Subcutaneous abdominal adipose tissue (tissue), 5 donors: ENCODE data around the gene VSTM4.

ENCODE experiments used
- H3K27ac ChIP-seq: one replicate; pipeline ENCODE4 v1.7.0; 2013; ENCODE audit warnings: low read depth, mild to moderate bottlenecking, inconsistent platforms, low read length, moderate library complexity
- H3K27me3 ChIP-seq, 5 donors: one replicate each; pipeline ENCODE4 v1.7.0; 2013; ENCODE audit warnings: low read length in 5 of 5, inconsistent platforms in 1 of 5; ENCODE audit not compliant: control insufficient read depth in 5 of 5, insufficient read depth in 4 of 5
- H3K36me3 ChIP-seq, 5 donors: one replicate each; pipeline ENCODE4 v1.7.0; 2013; ENCODE audit warnings: low read length in 5 of 5; ENCODE audit not compliant: control insufficient read depth in 5 of 5, insufficient read depth in 5 of 5
- H3K4me1 ChIP-seq, 5 donors: one replicate each; pipeline ENCODE4 v1.7.0; 2013; ENCODE audit warnings: low read length in 5 of 5, mild to moderate bottlenecking in 3 of 5, moderate library complexity in 1 of 5; ENCODE audit not compliant: control insufficient read depth in 5 of 5, insufficient read depth in 5 of 5
- H3K4me3 ChIP-seq, 5 donors: one replicate each; pipeline ENCODE4 v1.7.0; 2013; ENCODE audit warnings: low read length in 5 of 5, low read depth in 1 of 5
- H3K9ac ChIP-seq, 5 donors: one replicate each; pipeline ENCODE4 v1.7.0; 2013; ENCODE audit warnings: low read length in 5 of 5, mild to moderate bottlenecking in 4 of 5, moderate library complexity in 3 of 5
- H3K9me3 ChIP-seq, 5 donors: one replicate each; pipeline ENCODE4 v1.7.0; 2013; ENCODE audit warnings: low read length in 5 of 5; ENCODE audit not compliant: control insufficient read depth in 5 of 5
- donor health status: healthy.
- donor health status: healthy.
- donor health status: healthy.
- donor health status: healthy.
- donor health status: healthy.

VSTM4 gene

DNA sequence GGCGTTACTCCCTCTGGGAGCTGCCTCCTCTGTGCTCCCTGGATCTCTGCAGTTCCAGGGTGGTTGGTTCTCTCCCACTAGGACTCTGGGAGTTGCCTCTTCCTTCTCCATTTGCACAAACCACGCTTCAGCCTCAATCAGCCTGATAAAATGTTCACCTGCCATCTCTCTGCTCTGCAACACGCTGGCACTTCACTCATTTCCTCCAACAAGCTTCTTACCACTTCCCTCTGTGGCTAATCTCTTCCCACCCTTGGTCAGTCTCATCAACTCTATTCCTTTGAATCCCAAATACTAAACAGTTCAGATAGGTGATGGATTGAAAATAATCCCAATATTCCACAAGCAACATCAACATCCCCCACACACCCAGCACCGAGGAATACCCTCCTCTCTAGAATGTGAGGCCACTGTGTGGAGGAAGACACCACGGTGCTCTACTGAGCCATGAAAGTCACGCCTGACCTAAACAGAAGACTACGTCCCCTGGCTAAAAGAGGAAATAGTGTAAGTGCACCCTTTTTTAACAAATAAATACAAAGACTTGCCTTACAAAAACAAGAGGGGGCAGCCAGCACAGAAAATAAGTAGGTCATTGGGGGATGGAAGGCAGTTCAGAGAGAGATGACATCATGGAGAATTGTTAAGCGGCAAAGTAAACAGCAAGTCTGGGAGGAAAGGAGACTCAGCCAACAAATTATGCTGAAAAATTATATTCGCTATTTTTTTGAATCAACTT lies 20.4 kb upstream of the VSTM4 start:
- H3K4me1 ChIP-seq: peaks cover 9 to 33% (median 20%) of the 10 kb centered on the region in 5 donors
- H3K36me3 ChIP-seq: no peaks in the 10 kb centered on the region
- no peak overlapping the region for H3K9ac ChIP-seq
- no peak overlapping the region for H3K4me3 ChIP-seq
- H3K27me3 ChIP-seq: peaks cover 0 to 4% (median 0%) of the 10 kb centered on the region in 5 donors
- H3K27ac ChIP-seq: no peak overlapping the region
- no peaks in the 10 kb centered on the region for H3K9me3 ChIP-seq

DNA sequence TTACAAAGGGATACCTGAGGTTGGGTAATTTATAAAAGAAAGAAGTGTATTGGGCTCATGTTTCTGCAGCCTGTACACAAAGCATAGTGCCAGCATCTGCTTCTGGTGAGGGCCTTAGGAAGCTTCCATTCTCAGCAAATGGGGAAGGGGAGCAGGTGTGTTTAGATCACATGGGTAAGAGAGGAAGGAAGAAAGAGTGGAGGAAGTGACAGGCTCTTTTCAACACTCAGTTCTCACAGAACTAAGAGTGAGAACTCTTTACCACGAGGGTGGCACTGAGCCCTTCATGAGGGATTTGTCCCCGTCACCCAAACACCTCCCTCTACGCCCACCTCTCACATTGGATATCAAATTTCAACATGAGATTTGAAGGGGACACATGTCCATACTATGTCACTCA lies 19.0 kb upstream of the VSTM4 start:
- H3K9me3 ChIP-seq: no peaks in the 10 kb centered on the region
- H3K27me3 ChIP-seq: peaks cover 0 to 4% (median 0%) of the 10 kb centered on the region in 5 donors
- no peak overlapping the region for H3K4me3 ChIP-seq
- peaks cover 0 to 20% (median 11%) of the 10 kb centered on the region in 5 donors for H3K4me1 ChIP-seq
- no peak overlapping the region for H3K9ac ChIP-seq
- H3K27ac ChIP-seq: no peak overlapping the region
- no peaks in the 10 kb centered on the region for H3K36me3 ChIP-seq

DNA sequence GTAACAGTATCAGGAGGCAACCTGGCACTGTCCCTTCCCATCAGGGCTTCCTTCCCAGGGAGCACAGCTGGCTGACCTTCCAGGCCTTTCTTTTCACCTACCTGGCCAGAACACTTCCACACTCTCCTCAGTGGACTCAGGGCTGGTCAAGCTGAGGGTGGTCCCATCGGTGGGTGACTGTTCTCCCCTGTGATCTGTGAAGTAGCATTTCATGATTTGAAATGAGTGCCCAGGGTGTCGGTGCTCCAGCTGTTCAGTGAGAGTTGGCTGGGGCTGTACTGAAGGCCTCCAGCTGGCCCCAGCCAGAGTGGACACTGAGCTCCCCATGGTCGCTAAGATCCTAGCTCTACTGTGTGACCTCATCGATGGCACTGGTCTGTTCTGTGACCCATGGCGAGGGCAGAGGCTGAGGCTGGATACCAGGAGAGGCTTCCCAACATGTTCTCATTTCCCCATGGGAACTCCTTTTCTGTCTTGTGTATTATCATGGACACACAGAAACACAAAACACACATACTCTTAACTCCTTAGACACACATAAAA lies 18.5 kb upstream of the VSTM4 start, which contains the start of gene FAM170B:
FAM170B (minus strand) TSS at position 316 of the 543 bp plus-strand sequence; CDS start at position 213, 103 bp downstream.
- H3K4me3 ChIP-seq: no peak within 1 kb of the TSS
- H3K9me3 ChIP-seq: no peaks in the 10 kb centered on the region
- H3K9ac ChIP-seq: peak within 1 kb of the TSS in 1 of 5 donors; percentile 4
- H3K27me3 ChIP-seq: peaks cover 0 to 4% (median 0%) of the 10 kb centered on the region in 5 donors
- peaks cover 0 to 18% (median 11%) of the 10 kb centered on the region in 5 donors for H3K4me1 ChIP-seq
- H3K36me3 ChIP-seq: no peaks in the 10 kb centered on the region
- no peak within 1 kb of the TSS for H3K27ac ChIP-seq

DNA sequence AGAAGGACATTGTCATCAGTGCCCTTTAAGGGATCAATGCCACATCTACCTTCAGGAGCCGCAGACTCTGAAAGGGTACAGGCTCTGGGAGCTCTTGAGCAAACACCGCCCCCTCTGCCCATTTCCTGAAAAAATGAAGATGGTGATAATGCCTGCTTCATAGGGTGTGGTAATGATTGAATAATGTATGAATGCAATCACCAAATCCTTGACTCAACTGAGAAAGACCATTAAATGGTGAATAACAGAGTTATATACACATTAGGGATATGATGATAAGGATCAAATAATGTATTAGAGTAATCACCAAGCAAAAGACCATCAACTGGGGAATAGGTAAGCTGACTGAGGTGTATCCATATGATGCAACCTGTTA lies 17.0 kb upstream of the VSTM4 start:
- no peak overlapping the region for H3K27ac ChIP-seq
- no peaks in the 10 kb centered on the region for H3K36me3 ChIP-seq
- peaks cover 0 to 3% (median 0%) of the 10 kb centered on the region in 5 donors for H3K27me3 ChIP-seq
- no peak overlapping the region for H3K9ac ChIP-seq
- no peaks in the 10 kb centered on the region for H3K9me3 ChIP-seq
- peaks cover 0 to 18% (median 5%) of the 10 kb centered on the region in 5 donors for H3K4me1 ChIP-seq
- no peak overlapping the region for H3K4me3 ChIP-seq

DNA sequence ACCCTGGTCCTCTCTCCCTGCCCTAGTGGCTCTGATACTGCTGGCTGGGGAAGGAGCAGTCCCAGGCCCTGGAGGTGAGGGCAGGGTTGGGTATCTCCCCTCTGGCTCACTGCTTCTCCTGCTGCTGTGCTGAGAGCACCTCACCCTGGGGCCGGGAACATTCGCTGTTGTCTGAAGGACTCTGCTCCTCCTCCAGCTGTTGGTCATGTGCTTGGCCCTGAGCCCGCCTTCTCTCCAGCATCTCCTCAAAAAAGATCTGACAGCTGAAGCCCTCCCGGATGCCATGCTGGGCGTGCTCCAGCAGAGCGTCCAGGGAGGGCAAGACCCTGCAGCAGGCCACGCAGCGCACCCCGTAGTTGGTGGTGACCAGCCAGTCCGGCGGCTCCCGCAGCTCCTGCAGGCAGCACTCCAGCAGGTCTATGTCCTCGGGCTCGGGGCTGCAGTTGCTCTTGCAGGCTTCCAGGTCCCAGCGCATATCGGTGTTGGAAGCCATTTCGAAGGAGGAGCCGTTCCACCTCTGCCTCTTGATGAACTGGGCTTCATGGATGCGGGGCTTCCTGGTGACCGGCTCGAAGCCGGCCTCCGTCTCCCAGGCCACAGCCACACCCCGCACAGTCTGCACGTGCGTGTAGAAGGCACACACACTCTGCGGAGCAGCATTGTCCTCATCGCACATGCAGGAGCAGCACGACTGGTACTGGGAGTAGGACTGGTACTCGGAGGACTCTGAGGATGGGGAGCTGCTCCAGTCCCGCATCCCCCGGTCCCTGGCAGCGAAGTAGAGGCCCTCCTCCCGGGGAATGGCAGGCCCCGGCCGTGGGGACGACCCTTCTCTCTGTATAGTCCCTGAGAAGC lies 16.4 kb upstream of the VSTM4 start:
- peaks cover 0 to 3% (median 0%) of the 10 kb centered on the region in 5 donors for H3K27me3 ChIP-seq
- H3K36me3 ChIP-seq: no peaks in the 10 kb centered on the region
- no peaks in the 10 kb centered on the region for H3K9me3 ChIP-seq
- no peak overlapping the region for H3K27ac ChIP-seq
- H3K4me3 ChIP-seq: no peak overlapping the region
- H3K9ac ChIP-seq: no peak overlapping the region
- peaks cover 0 to 18% (median 5%) of the 10 kb centered on the region in 5 donors for H3K4me1 ChIP-seq

DNA sequence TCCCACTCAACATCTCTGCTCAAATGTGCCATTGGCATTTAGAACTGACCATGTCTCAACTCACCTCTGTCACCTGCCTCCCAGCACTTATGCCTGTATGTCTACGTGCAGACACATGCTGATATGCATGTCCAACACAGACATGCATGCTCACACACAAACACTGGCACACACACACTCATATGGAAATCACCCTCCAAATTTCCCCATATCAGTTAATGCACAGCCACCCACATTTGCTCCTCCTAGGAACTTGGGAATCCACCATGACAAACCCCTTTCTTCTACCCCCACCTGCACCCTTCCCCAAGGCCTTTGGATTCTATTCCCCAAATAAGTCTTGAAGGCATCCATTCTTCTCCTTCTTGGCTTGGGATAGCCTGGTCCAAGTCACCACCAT lies 14.1 kb upstream of the VSTM4 start:
- Histone ChIP-seq H3K4me3 (no peak overlapping the region), H3K36me3 (no peaks in the 10 kb centered on the region), H3K9me3 (no peaks in the 10 kb centered on the region), H3K27ac (no peak overlapping the region), H3K4me1 (peaks cover 0 to 10% (median 0%) of the 10 kb centered on the region in 5 donors), H3K27me3 (peaks cover 0 to 3% (median 0%) of the 10 kb centered on the region in 5 donors), H3K9ac (no peak overlapping the region)

DNA sequence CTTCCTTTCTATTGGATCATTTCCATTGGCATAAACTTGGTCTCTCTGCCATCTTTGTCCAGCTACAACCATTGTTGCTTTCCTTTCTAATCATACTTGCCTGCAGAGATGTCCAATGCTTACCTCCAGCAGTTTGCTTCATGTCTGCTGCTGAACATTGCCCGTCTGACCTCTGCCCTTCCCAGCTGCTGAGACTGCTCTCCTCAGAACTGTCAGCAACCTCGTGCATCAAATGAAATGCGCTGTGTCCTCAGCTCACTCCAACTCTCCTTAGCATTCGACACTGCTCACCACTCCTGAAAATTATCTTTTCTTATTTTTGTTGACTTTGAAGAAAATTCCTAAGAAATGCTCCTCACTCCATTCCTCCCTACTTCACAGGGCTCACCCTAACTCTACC lies 13.5 kb upstream of the VSTM4 start:
- no peaks in the 10 kb centered on the region for H3K9me3 ChIP-seq

DNA sequence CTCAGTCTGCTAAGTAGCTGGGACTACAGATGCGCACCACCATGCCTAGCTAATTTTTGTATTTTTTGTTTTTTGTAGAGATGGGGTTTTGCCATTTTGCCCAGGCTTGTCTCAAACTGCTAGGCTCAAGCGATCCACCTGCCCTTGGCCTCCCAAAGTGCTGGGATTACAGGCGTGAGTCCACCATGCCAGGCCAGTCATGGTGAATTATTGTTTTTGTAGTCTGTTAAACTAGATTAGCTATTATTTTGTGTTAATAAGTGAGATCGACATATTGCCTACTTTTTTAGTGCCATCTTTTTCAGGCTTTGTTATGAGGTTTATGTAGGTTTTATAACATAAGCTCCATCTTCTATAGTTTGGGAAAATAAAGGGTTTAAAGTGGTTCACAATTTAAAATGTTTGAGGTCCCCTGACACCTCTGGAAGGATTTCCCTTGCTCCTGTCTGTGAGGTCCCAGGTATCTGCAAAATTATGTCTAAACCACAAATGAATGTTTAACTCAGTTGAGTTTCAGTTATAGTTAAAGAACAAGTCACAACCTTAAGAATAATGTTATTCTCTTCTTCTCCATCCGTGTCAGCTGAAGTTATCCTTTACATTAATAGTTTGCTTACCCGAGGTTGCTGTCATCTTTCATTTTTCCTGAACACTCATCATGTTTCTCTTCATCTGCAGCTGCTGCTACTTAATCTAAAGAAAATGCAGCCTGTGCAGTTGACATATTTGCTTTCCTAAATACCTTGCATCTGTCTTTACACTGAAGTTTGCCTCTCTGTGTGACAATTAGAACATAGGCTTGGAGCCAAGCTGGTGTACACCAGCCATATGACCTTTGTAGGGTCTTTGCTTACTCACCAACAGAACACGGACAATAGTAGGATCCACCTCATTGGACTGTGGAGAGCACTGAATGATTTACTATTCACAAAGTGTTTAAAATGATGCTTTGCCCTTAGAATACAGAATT lies 8.9 kb upstream of the VSTM4 start:
- no peak overlapping the region for H3K27ac ChIP-seq
- H3K9me3 ChIP-seq: no peaks in the 10 kb centered on the region
- no peaks in the 10 kb centered on the region for H3K4me1 ChIP-seq
- no peaks in the 10 kb centered on the region for H3K36me3 ChIP-seq
- H3K4me3 ChIP-seq: no peak overlapping the region
- H3K9ac ChIP-seq: no peak overlapping the region
- H3K27me3 ChIP-seq: peaks cover 0 to 3% (median 0%) of the 10 kb centered on the region in 5 donors

More for the DNA sequence above, 13.5 kb upstream of the VSTM4 start:
- peaks cover 0 to 3% (median 0%) of the 10 kb centered on the region in 5 donors for H3K27me3 ChIP-seq
- no peaks in the 10 kb centered on the region for H3K36me3 ChIP-seq
- no peak overlapping the region for H3K27ac ChIP-seq
- no peak overlapping the region for H3K4me3 ChIP-seq
- H3K4me1 ChIP-seq: peaks cover 0 to 5% (median 0%) of the 10 kb centered on the region in 5 donors
- no peak overlapping the region for H3K9ac ChIP-seq

DNA sequence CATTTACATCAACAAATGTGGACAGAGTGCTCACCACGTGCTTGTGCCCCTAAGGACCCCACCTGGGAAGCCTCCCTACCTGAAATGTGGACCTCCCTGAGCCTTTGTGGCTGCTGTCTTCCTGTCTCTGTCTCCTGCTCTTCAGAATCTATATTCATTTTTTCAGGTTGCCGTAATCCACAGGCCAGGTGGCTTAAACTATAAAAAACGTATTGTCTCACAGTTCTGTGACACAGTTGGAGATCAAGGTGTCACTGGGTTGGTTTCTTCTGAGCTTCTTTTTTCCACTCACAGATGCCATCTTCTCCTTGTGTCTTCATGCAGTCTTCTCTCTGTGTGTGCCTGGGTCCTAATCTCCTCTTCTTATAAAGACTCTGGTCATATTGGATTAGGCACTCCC lies 5.6 kb upstream of the VSTM4 start:
- Histone ChIP-seq H3K9ac (no peak overlapping the region), H3K36me3 (no peaks in the 10 kb centered on the region), H3K9me3 (no peaks in the 10 kb centered on the region), H3K4me3 (no peak overlapping the region), H3K4me1 (peaks cover 0 to 13% (median 10%) of the 10 kb centered on the region in 5 donors), H3K27me3 (no peaks in the 10 kb centered on the region), H3K27ac (no peak overlapping the region)
